ENCODE measurements around the gene AMPD2.

GRCh38 chr1:109657970-109658369 lies 38.3 kb downstream of the AMPD2 start:
- TF ChIP-seq, protein P1, sequence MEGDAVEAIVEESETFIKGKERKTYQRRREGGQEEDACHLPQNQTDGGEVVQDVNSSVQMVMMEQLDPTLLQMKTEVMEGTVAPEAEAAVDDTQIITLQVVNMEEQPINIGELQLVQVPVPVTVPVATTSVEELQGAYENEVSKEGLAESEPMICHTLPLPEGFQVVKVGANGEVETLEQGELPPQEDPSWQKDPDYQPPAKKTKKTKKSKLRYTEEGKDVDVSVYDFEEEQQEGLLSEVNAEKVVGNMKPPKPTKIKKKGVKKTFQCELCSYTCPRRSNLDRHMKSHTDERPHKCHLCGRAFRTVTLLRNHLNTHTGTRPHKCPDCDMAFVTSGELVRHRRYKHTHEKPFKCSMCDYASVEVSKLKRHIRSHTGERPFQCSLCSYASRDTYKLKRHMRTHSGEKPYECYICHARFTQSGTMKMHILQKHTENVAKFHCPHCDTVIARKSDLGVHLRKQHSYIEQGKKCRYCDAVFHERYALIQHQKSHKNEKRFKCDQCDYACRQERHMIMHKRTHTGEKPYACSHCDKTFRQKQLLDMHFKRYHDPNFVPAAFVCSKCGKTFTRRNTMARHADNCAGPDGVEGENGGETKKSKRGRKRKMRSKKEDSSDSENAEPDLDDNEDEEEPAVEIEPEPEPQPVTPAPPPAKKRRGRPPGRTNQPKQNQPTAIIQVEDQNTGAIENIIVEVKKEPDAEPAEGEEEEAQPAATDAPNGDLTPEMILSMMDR (IDR thresholded peaks at IDR 0.05) = no peak
- TF ChIP-seq POLR2A (IDR thresholded peaks at IDR 0.05) = no peak

Data from upper lobe of left lung (tissue), 4 donors.